T-cell (primary cell): ENCODE data around the gene CBX6. TPM values are rescaled to one million over a fixed set of nuclear protein-coding genes. Genes with fewer than 3 reads are reported as not detected.

Experiments used
- ATAC-seq, 4 experiments: fragments of 200-7000 bp in 3 of 4; fragments of 150-1000 bp in 1 of 4; cut with Tn5 transposase; replicated peaks in 1 of 4; 1 replicate in 3 of 4; 2 replicates in 1 of 4; pipeline ENCODE4 v1.10.0; 2021; ENCODE audit warnings: moderate library complexity in 3 of 4, mild to moderate bottlenecking in 2 of 4, moderate number of reproducible peaks in 1 of 4
- CTCF ChIA-PET, 2 donors: fragments of 300-600 bp; sonication (Branson Sonifier 250); formaldehyde crosslinking; loops; one replicate each; lab custom pipeline; 2022; ENCODE audit warnings: antibody characterized with exemption in 2 of 2; lab: Charles Lee
- POLR2A ChIA-PET, 2 donors: fragments of 300-600 bp; sonication (Branson Sonifier 250); formaldehyde crosslinking; loops; one replicate each; lab custom pipeline; 2022; ENCODE audit warnings: antibody characterized with exemption in 2 of 2; lab: Charles Lee
- DNase-seq, 35 experiments: peaks; one replicate each; pipeline versions ENCODE4 v3.0.0 to v3.0.0-alpha.2; 2013 to 2023
- H3K27ac ChIP-seq: one replicate; pipeline ENCODE4 v1.5.1; 2013; ENCODE audit warnings: low read length
- H3K27me3 ChIP-seq, 2 experiments: replicated peaks in 1 of 2; 1 replicate in 1 of 2; 2 replicates in 1 of 2; pipeline versions ENCODE4 v1.6.1 to v1.7.0; 2013; ENCODE audit warnings: low read length in 1 of 2, mixed read lengths in 1 of 2; ENCODE audit not compliant: control insufficient read depth in 2 of 2, insufficient read depth in 2 of 2; ENCODE audit errors: extremely low read depth in 1 of 2
- H3K36me3 ChIP-seq, 2 donors: 1 replicate in 1 of 2; 2 replicates in 1 of 2; pipeline versions ENCODE4 v1.6.1 to v1.7.0; 2013; ENCODE audit warnings: low read length in 1 of 2; ENCODE audit not compliant: control insufficient read depth in 2 of 2, insufficient read depth in 1 of 2; ENCODE audit errors: extremely low read depth in 1 of 2
- H3K4me1 ChIP-seq, 2 experiments: 1 replicate in 1 of 2; 2 replicates in 1 of 2; pipeline versions ENCODE4 v1.6.1 to v1.7.0; 2013; ENCODE audit warnings: low read length in 2 of 2, mixed read lengths in 1 of 2; ENCODE audit not compliant: insufficient read depth in 2 of 2, control insufficient read depth in 1 of 2; ENCODE audit errors: extremely low read depth in 1 of 2
- H3K4me3 ChIP-seq, 2 donors: 1 replicate in 1 of 2; 2 replicates in 1 of 2; pipeline versions ENCODE4 v1.5.1 to v1.7.0; 2013; ENCODE audit warnings: mild to moderate bottlenecking in 2 of 2, low read length in 1 of 2, moderate library complexity in 1 of 2; ENCODE audit not compliant: control insufficient read depth in 1 of 2; ENCODE audit errors: extremely low read depth in 1 of 2
- H3K9me3 ChIP-seq: 2 replicates; pipeline ENCODE4 v1.7.0; 2013
- H3K27ac Mint-ChIP-seq, 2 donors: one replicate each; pipeline ENCODE4 v1.8.0; 2020 to 2021; ENCODE audit warnings: mild to moderate bottlenecking in 2 of 2, mixed read lengths in 2 of 2
- H3K27me3 Mint-ChIP-seq, 2 donors: one replicate each; pipeline ENCODE4 v1.8.0; 2021 to 2022; ENCODE audit warnings: mixed read lengths in 2 of 2
- H3K36me3 Mint-ChIP-seq: one replicate; pipeline ENCODE4 v1.8.0; 2021; ENCODE audit warnings: mixed read lengths
- H3K4me1 Mint-ChIP-seq, 3 donors: one replicate each; pipeline ENCODE4 v1.8.0; 2020 to 2022; ENCODE audit warnings: mixed read lengths in 3 of 3, mild to moderate bottlenecking in 1 of 3
- H3K4me3 Mint-ChIP-seq, 3 donors: one replicate each; pipeline ENCODE4 v1.8.0; 2020 to 2022; ENCODE audit warnings: mild to moderate bottlenecking in 3 of 3, mixed read lengths in 3 of 3, moderate library complexity in 3 of 3
- H3K9me3 Mint-ChIP-seq, 3 donors: one replicate each; pipeline ENCODE4 v1.8.0; 2020 to 2022; ENCODE audit warnings: mixed read lengths in 3 of 3
- WGBS: methylation state at CpG from one replicate; pipeline ENCODE4 v1.1.5; 2013; ENCODE audit warnings: missing lambda C conversion rate; ENCODE audit not compliant: insufficient coverage; 5-methylcytosine and 5-hydroxymethylcytosine counted together
- total RNA-seq, 35 experiments: library from RNA in 6 of 35; stranded (reverse) in 6 of 35; fragments of 120-200 nt in 1 of 35; gene quantifications; one replicate each; pipeline versions ENCODE4 v1.2.1 to v1.2.4 and lab custom pipeline; 2013 to 2026

CBX6 gene
- total RNA-seq, 5 donors from 2014 or later (not counting 1 experiment from before 2014, with no cell fraction given): 41.2 to 92.0 (median 87.1) TPM

- peaks cover 55 to 60% (median 56%) of the 10 kb centered on the region in 3 donors for H3K4me1 Mint-ChIP-seq
- DNase-seq: peak in 2 of 35 experiments; percentile 12 to 28
Observed at GRCh38 chr22:38870791-38871359, 1.1 kb downstream of the CBX6 start.

GRCh38 chr22:38870312-38870741, 1.7 kb downstream of the CBX6 start:
- peak overlapping the region; percentile 86 to 94 (median 91) for H3K4me3 Mint-ChIP-seq
- ATAC-seq (peak; percentile 33 to 53 (median 37)), DNase-seq (peak; percentile 63 to 90 (median 81))
- ChIA-PET POLR2A (interaction anchor here (0.5 to 1.1 kb wide), 2 partner anchors 16 to 300 kb away, joined by 3 to 4 read pairs; partner anchors contain the start of gene DMC1 (in 1 of the 2)), CTCF (interaction anchor here (0.5 to 2.6 kb wide), 19 partner anchors 11 to 447 kb away, joined by 3 to 12 read pairs (median 4); partner anchors contain the start of gene CBX7 (in 1 of the 2))
- 3% methylated on average over 5 of the region's 12 CpGs for WGBS
- H3K4me3 ChIP-seq: peak overlapping the region; percentile 10 to 52
- peaks cover 3 to 26% of the 10 kb centered on the region in 2 donors for H3K36me3 ChIP-seq
- H3K27me3 Mint-ChIP-seq: no peaks in the 10 kb centered on the region
- H3K27ac ChIP-seq: peak overlapping the region; percentile 64
- H3K36me3 Mint-ChIP-seq: peaks cover 2% of the 10 kb centered on the region
- no peaks in the 10 kb centered on the region for H3K9me3 ChIP-seq
- peak overlapping the region; percentile 75 to 77 for H3K27ac Mint-ChIP-seq
- peaks cover 56 to 62% (median 57%) of the 10 kb centered on the region in 3 donors for H3K4me1 Mint-ChIP-seq
- no peaks in the 10 kb centered on the region for H3K9me3 Mint-ChIP-seq
- H3K4me1 ChIP-seq: peaks cover 17 to 69% of the 10 kb centered on the region in 2 experiments
- H3K27me3 ChIP-seq: no peaks in the 10 kb centered on the region

More at GRCh38 chr22:38870791-38871359, 1.1 kb downstream of the CBX6 start:
- 25% methylated on average over 1 of the region's 2 CpGs for WGBS
- Histone ChIP-seq H3K9me3 (no peaks in the 10 kb centered on the region), H3K4me1 (peaks cover 17 to 64% of the 10 kb centered on the region in 2 experiments), H3K27me3 (no peaks in the 10 kb centered on the region), H3K36me3 (peaks cover 2 to 20% of the 10 kb centered on the region in 2 donors), H3K27ac (peak overlapping the region; percentile 64), H3K4me3 (peak overlapping the region; percentile 52 to 57)
- peak overlapping the region; percentile 75 to 77 for H3K27ac Mint-ChIP-seq
- CTCF ChIA-PET: interaction anchor here (0.6 to 2.6 kb wide), 14 partner anchors 10 to 447 kb away, joined by 3 to 12 read pairs (median 4); partner anchors contain the start of genes CBX7 (in 1 of the 2) and RPL3 (in 1 of the 2)
- no peaks in the 10 kb centered on the region for H3K27me3 Mint-ChIP-seq
- ATAC-seq: no peak
- H3K9me3 Mint-ChIP-seq: no peaks in the 10 kb centered on the region
- POLR2A ChIA-PET: interaction anchor here (0.5 to 1.3 kb wide), 3 partner anchors 17 to 449 kb away, joined by 3 to 4 read pairs (median 4); partner anchors contain the start of gene DMC1 (in 1 of the 2)
- peak overlapping the region; percentile 86 to 94 (median 91) for H3K4me3 Mint-ChIP-seq
- H3K36me3 Mint-ChIP-seq: peaks cover 2% of the 10 kb centered on the region

- ChIA-PET CTCF (interaction anchor here (0.5 to 2.6 kb wide), 18 partner anchors 12 to 447 kb away, joined by 3 to 12 read pairs (median 4); partner anchors contain the start of gene CBX7 (in 1 of the 2)), POLR2A (no interaction called here)
- Histone ChIP-seq H3K27ac (peak overlapping the region; percentile 64), H3K36me3 (peaks cover 6 to 33% of the 10 kb centered on the region in 2 donors), H3K9me3 (no peaks in the 10 kb centered on the region), H3K4me3 (no peak overlapping the region), H3K27me3 (no peaks in the 10 kb centered on the region), H3K4me1 (peaks cover 17 to 75% of the 10 kb centered on the region in 2 experiments)
- Mint-ChIP-seq H3K9me3 (no peaks in the 10 kb centered on the region), H3K4me3 (peak overlapping the region in 1 of 3 donors; percentile 94), H3K27me3 (no peaks in the 10 kb centered on the region), H3K36me3 (peaks cover 2% of the 10 kb centered on the region), H3K4me1 (peaks cover 52 to 56% (median 52%) of the 10 kb centered on the region in 3 donors), H3K27ac (peak overlapping the region; percentile 75 to 77)
- WGBS: 100% methylated on average over 3 of the region's 3 CpGs
- ATAC-seq (no peak), DNase-seq (peak in 1 of 35 experiments; percentile 13)
Observed at GRCh38 chr22:38869663-38870062, 2.4 kb downstream of the CBX6 start.

- DNase-seq: peak; percentile 46 to 88 (median 75)
- no peak overlapping the region for H3K27ac Mint-ChIP-seq
- no peak overlapping the region for H3K4me3 Mint-ChIP-seq
- Histone ChIP-seq H3K9me3 (no peaks in the 10 kb centered on the region), H3K27ac (no peak overlapping the region), H3K4me1 (peaks cover 17 to 69% of the 10 kb centered on the region in 2 experiments), H3K36me3 (peaks cover 6 to 35% of the 10 kb centered on the region in 2 donors), H3K4me3 (no peak overlapping the region), H3K27me3 (no peaks in the 10 kb centered on the region)
- H3K9me3 Mint-ChIP-seq: no peaks in the 10 kb centered on the region
- H3K4me1 Mint-ChIP-seq: peaks cover 45 to 52% (median 49%) of the 10 kb centered on the region in 3 donors
- peak; percentile 22 to 43 (median 30) for ATAC-seq
- ChIA-PET CTCF (interaction anchor here (0.5 to 2.6 kb wide), 9 partner anchors 8 to 447 kb away, joined by 3 to 12 read pairs (median 4); no protein-coding TSS in a partner anchor), POLR2A (no interaction called here)
- peaks cover 2% of the 10 kb centered on the region for H3K36me3 Mint-ChIP-seq
- no peaks in the 10 kb centered on the region for H3K27me3 Mint-ChIP-seq
- WGBS: 17% methylated on average over 7 of the region's 8 CpGs
Observed at GRCh38 chr22:38868886-38869381, 3.1 kb downstream of the CBX6 start.

DNA sequence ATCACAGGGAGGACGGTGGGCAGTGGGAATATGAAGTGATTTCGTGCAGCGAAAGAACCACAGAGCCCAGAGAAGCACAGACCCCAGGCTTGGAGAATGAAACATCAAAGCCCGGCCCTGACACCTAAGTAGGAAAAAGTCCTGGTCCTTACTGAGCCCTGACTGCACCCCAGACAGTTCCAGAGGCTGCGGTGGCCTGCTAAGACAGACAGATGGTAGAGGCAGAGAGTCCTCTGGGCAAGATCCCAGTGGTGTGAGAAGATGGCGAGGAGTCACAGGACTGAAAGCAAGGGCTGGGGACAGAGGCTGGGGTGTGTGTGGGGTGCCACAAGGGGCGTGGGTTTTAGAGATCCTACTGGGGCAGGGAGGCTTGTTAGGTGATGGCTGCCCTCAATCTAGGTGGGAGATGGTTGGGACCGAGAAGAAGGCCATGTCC, 3.7 kb downstream of the CBX6 start:
- Mint-ChIP-seq H3K4me1 (peaks cover 39 to 45% (median 44%) of the 10 kb centered on the region in 3 donors), H3K4me3 (no peak overlapping the region), H3K36me3 (peaks cover 2% of the 10 kb centered on the region), H3K27me3 (no peaks in the 10 kb centered on the region), H3K9me3 (no peaks in the 10 kb centered on the region), H3K27ac (no peak overlapping the region)
- 98% methylated on average over 6 of the region's 8 CpGs for WGBS
- H3K9me3 ChIP-seq: no peaks in the 10 kb centered on the region
- no peaks in the 10 kb centered on the region for H3K27me3 ChIP-seq
- H3K4me1 ChIP-seq: peaks cover 16 to 63% of the 10 kb centered on the region in 2 experiments
- CTCF ChIA-PET: interaction anchor here (0.6 to 2.6 kb wide), 4 partner anchors 9 to 448 kb away, joined by 3 to 12 read pairs (median 4); no protein-coding TSS in a partner anchor
- H3K4me3 ChIP-seq: no peak overlapping the region
- POLR2A ChIA-PET: no interaction called here
- no peak for DNase-seq
- no peak for ATAC-seq
- no peak overlapping the region for H3K27ac ChIP-seq
- peaks cover 6 to 35% of the 10 kb centered on the region in 2 donors for H3K36me3 ChIP-seq
